Breast epithelium (tissue), 4 donors: ENCODE results near the gene SPINT2. TPM values are rescaled to one million over a fixed set of nuclear protein-coding genes. Genes with fewer than 3 reads are reported as not detected.

Source experiments
- DNase-seq, 2 donors: peaks; one replicate each; pipeline ENCODE4 v3.0.0-alpha.2; 2019; ENCODE audit warnings: low spot score in 2 of 2
- H3K27ac ChIP-seq, 2 donors: fragments of 200-600 bp; sonication (generic) in 1 of 2; one replicate each; pipeline ENCODE4 v1.5.1; 2016 to 2019; ENCODE audit warnings: mild to moderate bottlenecking in 1 of 2
- H3K27me3 ChIP-seq, 2 donors: fragments of 200-600 bp; sonication (generic) in 1 of 2; one replicate each; pipeline versions ENCODE4 v1.5.1 to v1.6.0; 2017 to 2019; ENCODE audit warnings: control low read depth in 1 of 2, mild to moderate bottlenecking in 1 of 2
- H3K36me3 ChIP-seq: fragments of 200-600 bp; one replicate; pipeline ENCODE4 v1.5.1; 2019
- H3K4me1 ChIP-seq, 2 donors: fragments of 200-600 bp; sonication (generic); one replicate each; pipeline ENCODE4 v1.5.1; 2016 to 2019; ENCODE audit warnings: control low read depth in 1 of 2
- H3K4me3 ChIP-seq, 3 donors: fragments of 200-600 bp; sonication (generic); 1 replicate in 2 of 3; 2 replicates in 1 of 3; pipeline ENCODE4 v1.5.1; 2016 to 2019; ENCODE audit warnings: mild to moderate bottlenecking in 3 of 3, moderate library complexity in 2 of 3
- H3K9me3 ChIP-seq, 2 donors: fragments of 200-600 bp; sonication (generic) in 1 of 2; one replicate each; pipeline ENCODE4 v1.5.1; 2016 to 2019; ENCODE audit warnings: control low read depth in 1 of 2
- CTCF ChIP-seq, 3 donors: fragments of 450-650 bp; IDR thresholded peaks; one replicate each; pipeline ENCODE4 v1.5.1; 2016 to 2017; ENCODE audit warnings: antibody characterized with exemption in 3 of 3, mild to moderate bottlenecking in 3 of 3, moderate library complexity in 3 of 3
- POLR2A ChIP-seq: fragments of 450-650 bp; IDR thresholded peaks from one replicate; pipeline ENCODE4 v1.6.1; 2016; ENCODE audit warnings: antibody characterized with exemption, mild to moderate bottlenecking, moderate library complexity
- POLR2AphosphoS5 ChIP-seq, 3 donors: sonication (generic); formaldehyde crosslinking; IDR thresholded peaks; one replicate each; pipeline ENCODE4 v1.6.1; 2017; ENCODE audit warnings: antibody characterized with exemption in 3 of 3
- intact Hi-C: fragments of 100-400 bp; cut with DNase I; formaldehyde crosslinking; loops from one replicate; pipeline ENCODE4 v1.15.1; 2023; ENCODE audit warnings: low total_unique reads
- total RNA-seq, 3 donors: library from RNA; depleted of rRNA; stranded (reverse); fragments of >200 nt; gene quantifications; one replicate each; pipeline ENCODE4 v1.1.0, GENCODE V29; 2016

The SPINT2 gene
- total RNA-seq, 3 donors from 2014 or later, result 17.1 to 639 (median 492) TPM

- Histone ChIP-seq H3K36me3 (no peaks in the 10 kb centered on the region), H3K4me3 (no peak overlapping the region), H3K9me3 (no peaks in the 10 kb centered on the region), H3K4me1 (no peaks in the 10 kb centered on the region), H3K27me3 (no peaks in the 10 kb centered on the region), H3K27ac (no peak overlapping the region)
- intact Hi-C loops, result no loop called here
- TF ChIP-seq CTCF (IDR thresholded peaks at IDR 0.05), result no peak
- no peak for TF ChIP-seq POLR2A
- TF ChIP-seq POLR2AphosphoS5 (IDR thresholded peaks at IDR 0.05), result no peak
- DNase-seq, result no peak
These were observed 62.2 kb downstream of the SPINT2 start for GRCh38 chr19:38326591-38326990.

GRCh38 chr19:38329651-38330050, 65.3 kb downstream of the SPINT2 start:
- H3K4me3 ChIP-seq, result no peak overlapping the region
- no peaks in the 10 kb centered on the region for H3K36me3 ChIP-seq
- no peaks in the 10 kb centered on the region for H3K27me3 ChIP-seq
- no peaks in the 10 kb centered on the region for H3K9me3 ChIP-seq
- intact Hi-C loops, result loop anchor here (10.0 kb wide), 1 partner anchor 85 kb away; no protein-coding TSS in a partner anchor
- TF ChIP-seq POLR2AphosphoS5 (IDR thresholded peaks at IDR 0.05) (no peak), CTCF (IDR thresholded peaks at IDR 0.05) (no peak)
- H3K4me1 ChIP-seq, result no peaks in the 10 kb centered on the region
- no peak for DNase-seq
- H3K27ac ChIP-seq, result no peak overlapping the region

- intact Hi-C loops, result loop anchor here (10.0 kb wide), 1 partner anchor 87 kb away; no protein-coding TSS in a partner anchor
- Histone ChIP-seq H3K27me3 (no peaks in the 10 kb centered on the region), H3K36me3 (no peaks in the 10 kb centered on the region), H3K27ac (no peak overlapping the region), H3K4me1 (no peaks in the 10 kb centered on the region), H3K4me3 (no peak overlapping the region), H3K9me3 (no peaks in the 10 kb centered on the region)
- DNase-seq, result no peak
- TF ChIP-seq CTCF (IDR thresholded peaks at IDR 0.05) (no peak), POLR2A (no peak), POLR2AphosphoS5 (IDR thresholded peaks at IDR 0.05) (no peak)
These were observed 67.4 kb downstream of the SPINT2 start for GRCh38 chr19:38331728-38332127.

GRCh38 chr19:38333245-38333644, 68.9 kb downstream of the SPINT2 start:
- DNase-seq, result no peak
- H3K27ac ChIP-seq, result no peak overlapping the region
- no peak overlapping the region for H3K4me3 ChIP-seq
- TF ChIP-seq CTCF (IDR thresholded peaks at IDR 0.05) (no peak), POLR2AphosphoS5 (IDR thresholded peaks at IDR 0.05) (no peak), POLR2A (no peak)
- intact Hi-C loops, result loop anchor here (10.0 kb wide), 1 partner anchor 88 kb away; no protein-coding TSS in a partner anchor
- H3K4me1 ChIP-seq, result no peaks in the 10 kb centered on the region
- no peaks in the 10 kb centered on the region for H3K36me3 ChIP-seq
- H3K9me3 ChIP-seq, result no peaks in the 10 kb centered on the region
- H3K27me3 ChIP-seq, result no peaks in the 10 kb centered on the region

- no peaks in the 10 kb centered on the region for H3K9me3 ChIP-seq
- peak overlapping the region; percentile 97 to 100 for H3K27ac ChIP-seq
- no peaks in the 10 kb centered on the region for H3K4me1 ChIP-seq
- peak; percentile 94 to 95 for DNase-seq
- H3K4me3 ChIP-seq, result peak overlapping the region; percentile 76 to 78 (median 76)
- intact Hi-C loops, result loop anchor here (10.0 kb wide), 1 partner anchor 91 kb away; no protein-coding TSS in a partner anchor
- TF ChIP-seq POLR2A (peak; percentile 40), CTCF (IDR thresholded peaks at IDR 0.05) (no peak), POLR2AphosphoS5 (IDR thresholded peaks at IDR 0.05) (peak in 2 of 3 donors; percentile 18 to 75)
- no peaks in the 10 kb centered on the region for H3K27me3 ChIP-seq
- H3K36me3 ChIP-seq, result no peaks in the 10 kb centered on the region
These were observed 71.7 kb downstream of the SPINT2 start for GRCh38 chr19:38335949-38336637.
